Trophoblast cell (in vitro differentiated cells and primary cell): ENCODE measurements around the gene SLC16A9. TPM values are rescaled to one million over a fixed set of nuclear protein-coding genes. Genes with fewer than 3 reads are reported as not detected.
A peak's percentile ranks its signal among the peaks of the same experiment; 100 is the strongest.

Experiments used
- DNase-seq, 2 donors: peaks; one replicate each; pipeline ENCODE4 v3.0.0-alpha.2; 2016
- H2AFZ ChIP-seq: 2 replicates; pipeline ENCODE4 v1.6.1; 2013; ENCODE audit warnings: low read length, moderate library complexity, mild to moderate bottlenecking; ENCODE audit not compliant: insufficient read depth, poor library complexity
- H2AK5ac ChIP-seq: 2 replicates; pipeline ENCODE4 v1.6.1; 2013; ENCODE audit warnings: mild to moderate bottlenecking, low read length
- H2BK120ac ChIP-seq: 2 replicates; pipeline ENCODE4 v1.6.1; 2013; ENCODE audit warnings: low read length, mild to moderate bottlenecking, moderate library complexity; ENCODE audit not compliant: insufficient read depth, poor library complexity
- H2BK12ac ChIP-seq: 2 replicates; pipeline ENCODE4 v1.6.1; 2013; ENCODE audit warnings: mild to moderate bottlenecking, low read length, moderate library complexity
- H2BK5ac ChIP-seq: 2 replicates; pipeline ENCODE4 v1.6.1; 2013; ENCODE audit warnings: low read length, low read depth, moderate library complexity, mild to moderate bottlenecking; ENCODE audit not compliant: poor library complexity
- H3K14ac ChIP-seq: 2 replicates; pipeline ENCODE4 v1.6.1; 2013; ENCODE audit warnings: mild to moderate bottlenecking, low read length
- H3K18ac ChIP-seq: 2 replicates; pipeline ENCODE4 v1.6.1; 2013; ENCODE audit warnings: mild to moderate bottlenecking, low read length
- H3K23ac ChIP-seq: 2 replicates; pipeline ENCODE4 v1.6.1; 2013; ENCODE audit warnings: low read length
- H3K27ac ChIP-seq: 2 replicates; pipeline ENCODE4 v1.5.1; 2013; ENCODE audit warnings: low read depth, mild to moderate bottlenecking, inconsistent platforms, low read length, moderate library complexity
- H3K27me3 ChIP-seq: 2 replicates; pipeline ENCODE4 v1.6.1; 2013; ENCODE audit warnings: inconsistent platforms, mild to moderate bottlenecking, low read length, moderate library complexity; ENCODE audit not compliant: insufficient read depth
- H3K36me3 ChIP-seq, 2 experiments: 1 replicate in 1 of 2; 2 replicates in 1 of 2; pipeline ENCODE4 v1.6.1; 2013; ENCODE audit warnings: low read length in 2 of 2, mild to moderate bottlenecking in 2 of 2, moderate library complexity in 1 of 2; ENCODE audit not compliant: insufficient read depth in 2 of 2, control insufficient read depth in 1 of 2
- H3K4ac ChIP-seq: 2 replicates; pipeline ENCODE4 v1.6.1; 2013; ENCODE audit warnings: low read depth, mild to moderate bottlenecking, low read length, moderate library complexity
- H3K4me1 ChIP-seq, 2 experiments: 1 replicate in 1 of 2; 2 replicates in 1 of 2; pipeline ENCODE4 v1.6.1; 2013; ENCODE audit warnings: low read length in 2 of 2, mild to moderate bottlenecking in 2 of 2, moderate library complexity in 1 of 2; ENCODE audit not compliant: insufficient read depth in 2 of 2, control insufficient read depth in 1 of 2
- H3K4me2 ChIP-seq: 2 replicates; pipeline ENCODE4 v1.6.1; 2013; ENCODE audit warnings: inconsistent platforms, mild to moderate bottlenecking, low read length, moderate library complexity
- H3K4me3 ChIP-seq: 2 replicates; pipeline ENCODE4 v1.5.1; 2013; ENCODE audit warnings: mild to moderate bottlenecking, low read depth, low read length, inconsistent platforms
- H3K79me1 ChIP-seq: one replicate; pipeline ENCODE4 v1.6.1; 2013; ENCODE audit warnings: low read length
- H3K79me2 ChIP-seq: 2 replicates; pipeline ENCODE4 v1.6.1; 2013; ENCODE audit warnings: low read length, mild to moderate bottlenecking; ENCODE audit not compliant: control insufficient read depth, insufficient read depth, poor library complexity
- H3K9ac ChIP-seq: 2 replicates; pipeline ENCODE4 v1.6.1; 2013; ENCODE audit warnings: mild to moderate bottlenecking, low read length
- H3K9me3 ChIP-seq: 2 replicates; pipeline ENCODE4 v1.6.1; 2013; ENCODE audit warnings: low read depth, mild to moderate bottlenecking, control low read depth, inconsistent platforms, low read length; ENCODE audit not compliant: insufficient read depth
- H4K12ac ChIP-seq: 2 replicates; pipeline ENCODE4 v1.6.1; 2013; ENCODE audit warnings: low read depth, mild to moderate bottlenecking, low read length, moderate library complexity
- H4K8ac ChIP-seq: 2 replicates; pipeline ENCODE4 v1.6.1; 2013; ENCODE audit warnings: low read depth, mild to moderate bottlenecking, low read length, moderate library complexity
- H4K91ac ChIP-seq: one replicate; pipeline ENCODE4 v1.6.1; 2013; ENCODE audit warnings: low read depth, mild to moderate bottlenecking, low read length, moderate library complexity
- WGBS: extraction: QIAGEN DNeasy Blood & Tissue Kit; methylation state at CpG from one replicate; pipeline ENCODE4 v1.1.7; 2013; ENCODE audit warnings: missing lambda C conversion rate; ENCODE audit not compliant: insufficient read length, insufficient coverage; ENCODE audit errors: extremely low coverage; 5-methylcytosine and 5-hydroxymethylcytosine counted together
- polyA plus RNA-seq: library from polyadenylated mRNA; stranded (reverse); fragments of 200-250 nt; gene quantifications from 2 replicates; pipeline ENCODE4 v1.2.3, GENCODE V29; 2013

Gene SLC16A9
- polyA plus RNA-seq: 7.9 and 8.0 TPM in 2 replicates

GRCh38 chr10:59709395-59710125 is at the start of gene SLC16A9:
TSS of gene SLC16A9 (minus strand) at chr10:59709850. CDS start at chr10:59684291, 25,559 bp downstream.
- no peak within 1 kb of the TSS for H3K27ac ChIP-seq
- H2AFZ ChIP-seq: peak within 1 kb of the TSS; percentile 85
- peak; percentile 4 to 23 for DNase-seq
- no peaks in the 10 kb centered on the region for H3K36me3 ChIP-seq
- H2AK5ac ChIP-seq: no peak within 1 kb of the TSS
- peak within 1 kb of the TSS; percentile 59 for H4K12ac ChIP-seq
- H2BK120ac ChIP-seq: peak within 1 kb of the TSS; percentile 48
- H3K9me3 ChIP-seq: no peaks in the 10 kb centered on the region
- peaks cover 15% of the 10 kb centered on the region for H3K79me1 ChIP-seq
- no CpG with 5 or more reads among the region's 68 CpGs for WGBS
- H3K79me2 ChIP-seq: peaks cover 7% of the 10 kb centered on the region
- H3K4ac ChIP-seq: peak within 1 kb of the TSS; percentile 4
- peak within 1 kb of the TSS; percentile 61 for H4K91ac ChIP-seq
- peak within 1 kb of the TSS; percentile 69 for H4K8ac ChIP-seq
- H3K9ac ChIP-seq: peak within 1 kb of the TSS; percentile 88
- no peaks in the 10 kb centered on the region for H3K27me3 ChIP-seq
- peak within 1 kb of the TSS; percentile 4 for H2BK5ac ChIP-seq
- H2BK12ac ChIP-seq: peak within 1 kb of the TSS; percentile 30
- peak within 1 kb of the TSS; percentile 54 for H3K18ac ChIP-seq
- H3K4me3 ChIP-seq: peak within 1 kb of the TSS; percentile 78
- H3K4me2 ChIP-seq: peak within 1 kb of the TSS; percentile 100
- H3K14ac ChIP-seq: peak within 1 kb of the TSS; percentile 49
- peaks cover 9 to 19% of the 10 kb centered on the region in 2 experiments for H3K4me1 ChIP-seq
- H3K23ac ChIP-seq: no peak within 1 kb of the TSS

- Histone ChIP-seq H3K14ac (no peak overlapping the region), H2BK5ac (no peak overlapping the region), H2AFZ (no peak overlapping the region), H4K91ac (no peak overlapping the region), H4K12ac (no peak overlapping the region), H3K36me3 (no peaks in the 10 kb centered on the region), H4K8ac (no peak overlapping the region), H3K9me3 (no peaks in the 10 kb centered on the region), H3K4ac (no peak overlapping the region), H2BK12ac (no peak overlapping the region), H2AK5ac (no peak overlapping the region), H3K27me3 (no peaks in the 10 kb centered on the region), H2BK120ac (no peak overlapping the region), H3K18ac (no peak overlapping the region), H3K4me1 (no peaks in the 10 kb centered on the region), H3K27ac (no peak overlapping the region), H3K79me2 (no peaks in the 10 kb centered on the region), H3K79me1 (no peaks in the 10 kb centered on the region), H3K23ac (no peak overlapping the region), H3K9ac (no peak overlapping the region), H3K4me3 (no peak overlapping the region), H3K4me2 (no peak overlapping the region)
- WGBS: no CpG with 5 or more reads among the region's 3 CpGs
- no peak for DNase-seq
These were observed 48.3 kb upstream of the SLC16A9 start for GRCh38 chr10:59757966-59758365.

- no CpG with 5 or more reads among the region's 4 CpGs for WGBS
- no peak for DNase-seq
- Histone ChIP-seq H4K91ac (no peak overlapping the region), H2BK120ac (no peak overlapping the region), H3K9me3 (no peaks in the 10 kb centered on the region), H3K14ac (no peak overlapping the region), H2BK12ac (no peak overlapping the region), H3K4ac (no peak overlapping the region), H3K23ac (no peak overlapping the region), H2BK5ac (no peak overlapping the region), H3K4me3 (no peak overlapping the region), H3K9ac (no peak overlapping the region), H3K79me2 (no peaks in the 10 kb centered on the region), H3K18ac (no peak overlapping the region), H4K8ac (no peak overlapping the region), H2AFZ (no peak overlapping the region), H3K27me3 (no peaks in the 10 kb centered on the region), H4K12ac (no peak overlapping the region), H3K79me1 (no peaks in the 10 kb centered on the region), H3K36me3 (no peaks in the 10 kb centered on the region), H3K4me1 (no peaks in the 10 kb centered on the region), H3K4me2 (no peak overlapping the region), H2AK5ac (no peak overlapping the region), H3K27ac (no peak overlapping the region)
These were observed 45.3 kb upstream of the SLC16A9 start for GRCh38 chr10:59754951-59755350.

- Histone ChIP-seq H3K9ac (no peak within 1 kb of the TSS), H3K18ac (no peak within 1 kb of the TSS), H4K8ac (no peak within 1 kb of the TSS), H3K14ac (no peak within 1 kb of the TSS), H2BK120ac (no peak within 1 kb of the TSS), H3K4ac (no peak within 1 kb of the TSS), H2BK12ac (no peak within 1 kb of the TSS), H3K79me1 (no peaks in the 10 kb centered on the region), H4K91ac (no peak within 1 kb of the TSS), H3K27ac (no peak within 1 kb of the TSS), H2BK5ac (no peak within 1 kb of the TSS), H3K27me3 (no peaks in the 10 kb centered on the region), H3K4me3 (no peak within 1 kb of the TSS), H3K79me2 (no peaks in the 10 kb centered on the region), H3K36me3 (no peaks in the 10 kb centered on the region), H3K4me1 (no peaks in the 10 kb centered on the region), H3K4me2 (no peak within 1 kb of the TSS), H2AFZ (no peak within 1 kb of the TSS), H2AK5ac (no peak within 1 kb of the TSS), H4K12ac (no peak within 1 kb of the TSS), H3K23ac (no peak within 1 kb of the TSS), H3K9me3 (no peaks in the 10 kb centered on the region)
- no peak for DNase-seq
- WGBS: 100% methylated on average over 1 of the region's 3 CpGs
These were observed 43.6 kb upstream of the SLC16A9 start, which contains the start of gene MRLN for GRCh38 chr10:59753267-59753666. TSS of gene MRLN (minus strand) at chr10:59753455.
